ENCODE results near the gene CASP3. TPM values are rescaled to one million over a fixed set of nuclear protein-coding genes. Genes with fewer than 3 reads are reported as not detected.
A peak's percentile ranks its signal among the peaks of the same experiment; 100 is the strongest.

CASP3 gene
- total and polyA plus RNA-seq, 9 of the 15 experiments (the other 6 are each of a cell fraction or from before 2014, with no cell fraction given): 17.6 to 40.1 (median 31.8) TPM

DNA sequence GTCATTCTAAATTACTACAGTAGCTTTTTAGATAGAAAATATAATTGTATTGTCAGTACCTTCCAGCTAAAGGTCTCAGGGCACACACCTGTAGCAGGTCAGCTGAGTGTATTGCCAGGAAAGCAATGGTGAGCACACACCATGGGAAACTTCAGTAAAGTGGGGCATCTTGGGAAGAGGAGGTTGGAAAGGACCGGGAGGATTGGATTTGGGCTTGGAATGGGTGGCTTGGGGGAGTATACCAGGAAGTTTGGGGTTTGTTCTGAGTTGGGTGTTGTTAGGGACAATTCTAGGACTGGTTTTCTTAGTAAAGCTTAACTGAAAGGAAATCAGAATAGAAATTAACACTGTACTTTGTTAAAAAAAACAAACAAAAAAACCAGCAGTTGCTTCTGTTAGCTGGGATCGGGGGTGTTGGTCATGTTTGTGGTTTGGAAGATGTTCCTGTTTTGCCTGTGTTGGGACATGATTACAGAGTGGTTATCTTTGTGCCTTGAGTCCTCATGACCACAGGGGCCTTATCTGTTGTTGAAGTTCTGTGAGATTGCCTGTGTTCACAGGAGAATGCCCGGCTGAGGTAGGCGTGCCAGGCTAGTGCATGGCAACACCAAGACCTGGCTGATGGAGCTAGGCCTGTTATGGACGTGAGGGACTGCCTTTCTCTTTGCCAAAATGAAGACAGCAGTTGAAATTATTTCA, 35.4 kb upstream of the CASP3 start (continued):
- TF ChIP-seq, protein P1, sequence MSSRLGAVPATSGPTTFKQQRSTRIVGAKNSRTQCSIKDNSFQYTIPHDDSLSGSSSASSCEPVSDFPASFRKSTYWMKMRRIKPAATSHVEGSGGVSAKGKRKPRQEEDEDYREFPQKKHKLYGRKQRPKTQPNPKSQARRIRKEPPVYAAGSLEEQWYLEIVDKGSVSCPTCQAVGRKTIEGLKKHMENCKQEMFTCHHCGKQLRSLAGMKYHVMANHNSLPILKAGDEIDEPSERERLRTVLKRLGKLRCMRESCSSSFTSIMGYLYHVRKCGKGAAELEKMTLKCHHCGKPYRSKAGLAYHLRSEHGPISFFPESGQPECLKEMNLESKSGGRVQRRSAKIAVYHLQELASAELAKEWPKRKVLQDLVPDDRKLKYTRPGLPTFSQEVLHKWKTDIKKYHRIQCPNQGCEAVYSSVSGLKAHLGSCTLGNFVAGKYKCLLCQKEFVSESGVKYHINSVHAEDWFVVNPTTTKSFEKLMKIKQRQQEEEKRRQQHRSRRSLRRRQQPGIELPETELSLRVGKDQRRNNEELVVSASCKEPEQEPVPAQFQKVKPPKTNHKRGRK (tag; IDR thresholded peaks at IDR 0.05): no peak
- TF ChIP-seq BRF1 (IDR thresholded peaks at IDR 0.05; ENCODE audit: borderline replicate concordance, extremely low read depth, insufficient read length): no peak
- no peak for TF ChIP-seq ZNF133 (CRISPR knock-in tag; IDR thresholded peaks at IDR 0.05)
- TF ChIP-seq HMG20A (CRISPR knock-in tag; conservative IDR thresholded peaks at IDR 0.05): no peak
- TF ChIP-seq, protein P2, sequence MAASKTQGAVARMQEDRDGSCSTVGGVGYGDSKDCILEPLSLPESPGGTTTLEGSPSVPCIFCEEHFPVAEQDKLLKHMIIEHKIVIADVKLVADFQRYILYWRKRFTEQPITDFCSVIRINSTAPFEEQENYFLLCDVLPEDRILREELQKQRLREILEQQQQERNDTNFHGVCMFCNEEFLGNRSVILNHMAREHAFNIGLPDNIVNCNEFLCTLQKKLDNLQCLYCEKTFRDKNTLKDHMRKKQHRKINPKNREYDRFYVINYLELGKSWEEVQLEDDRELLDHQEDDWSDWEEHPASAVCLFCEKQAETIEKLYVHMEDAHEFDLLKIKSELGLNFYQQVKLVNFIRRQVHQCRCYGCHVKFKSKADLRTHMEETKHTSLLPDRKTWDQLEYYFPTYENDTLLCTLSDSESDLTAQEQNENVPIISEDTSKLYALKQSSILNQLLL (CRISPR knock-in tag; IDR thresholded peaks at IDR 0.05; ENCODE audit: borderline replicate concordance): no peak
- peak; percentile 89 for TF ChIP-seq FOSL1 (tag; conservative IDR thresholded peaks at IDR 0.05)
- peak; percentile 99 for TF ChIP-seq TCF3 (CRISPR knock-in tag; IDR thresholded peaks at IDR 0.05)
- no peak for TF ChIP-seq ZNF174 (CRISPR knock-in tag; IDR thresholded peaks at IDR 0.05)
- TF ChIP-seq PHF8 (IDR thresholded peaks at IDR 0.05; ENCODE audit: borderline replicate concordance, low read length): no peak; the same call in 1 of the 2 replicates
- no peak for TF ChIP-seq WHSC1 (IDR thresholded peaks at IDR 0.05; ENCODE audit: low read length)
- no peak for TF ChIP-seq HIVEP1 (CRISPR knock-in tag; IDR thresholded peaks at IDR 0.05)
- TF ChIP-seq ZFX (CRISPR knock-in tag; IDR thresholded peaks at IDR 0.05): no peak
- no peak for TF ChIP-seq YBX1 (IDR thresholded peaks at IDR 0.05)
- TF ChIP-seq ZC3H4 (CRISPR knock-in tag; IDR thresholded peaks at IDR 0.05; ENCODE audit: borderline replicate concordance): no peak
- peak; percentile 59; the same call in 1 of the 2 replicates for TF ChIP-seq CEBPB (tag; IDR thresholded peaks at IDR 0.05)
- TF ChIP-seq PTRF (tag; IDR thresholded peaks at IDR 0.05): no peak
- TF ChIP-seq RAD51 (IDR thresholded peaks at IDR 0.05; ENCODE audit: borderline replicate concordance, low read depth): peak; percentile 27; the same call in 1 of the 2 replicates
- TF ChIP-seq ZNF408 (CRISPR knock-in tag; IDR thresholded peaks at IDR 0.05; ENCODE audit: low read depth): no peak
- TF ChIP-seq NFATC3 (IDR thresholded peaks at IDR 0.05): no peak
- peak; percentile 98 for TF ChIP-seq POLR2AphosphoS5 (IDR thresholded peaks at IDR 0.05; ENCODE audit: control insufficient read depth, insufficient read depth, low read depth, low read length)
- peak; percentile 97 for TF ChIP-seq CC2D1A (IDR thresholded peaks at IDR 0.05)
- TF ChIP-seq CHD4 (IDR thresholded peaks at IDR 0.05; ENCODE audit: insufficient read depth, insufficient replicate concordance, low read depth, low read length, poor library complexity, severe bottlenecking): no peak
- TF ChIP-seq, protein P3, sequence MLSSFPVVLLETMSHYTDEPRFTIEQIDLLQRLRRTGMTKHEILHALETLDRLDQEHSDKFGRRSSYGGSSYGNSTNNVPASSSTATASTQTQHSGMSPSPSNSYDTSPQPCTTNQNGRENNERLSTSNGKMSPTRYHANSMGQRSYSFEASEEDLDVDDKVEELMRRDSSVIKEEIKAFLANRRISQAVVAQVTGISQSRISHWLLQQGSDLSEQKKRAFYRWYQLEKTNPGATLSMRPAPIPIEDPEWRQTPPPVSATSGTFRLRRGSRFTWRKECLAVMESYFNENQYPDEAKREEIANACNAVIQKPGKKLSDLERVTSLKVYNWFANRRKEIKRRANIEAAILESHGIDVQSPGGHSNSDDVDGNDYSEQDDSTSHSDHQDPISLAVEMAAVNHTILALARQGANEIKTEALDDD (IDR thresholded peaks at IDR 0.05): peak; percentile 93
- TF ChIP-seq SIRT6 (IDR thresholded peaks at IDR 0.05; ENCODE audit: low read depth, low read length): no peak
- TF ChIP-seq, protein P4, sequence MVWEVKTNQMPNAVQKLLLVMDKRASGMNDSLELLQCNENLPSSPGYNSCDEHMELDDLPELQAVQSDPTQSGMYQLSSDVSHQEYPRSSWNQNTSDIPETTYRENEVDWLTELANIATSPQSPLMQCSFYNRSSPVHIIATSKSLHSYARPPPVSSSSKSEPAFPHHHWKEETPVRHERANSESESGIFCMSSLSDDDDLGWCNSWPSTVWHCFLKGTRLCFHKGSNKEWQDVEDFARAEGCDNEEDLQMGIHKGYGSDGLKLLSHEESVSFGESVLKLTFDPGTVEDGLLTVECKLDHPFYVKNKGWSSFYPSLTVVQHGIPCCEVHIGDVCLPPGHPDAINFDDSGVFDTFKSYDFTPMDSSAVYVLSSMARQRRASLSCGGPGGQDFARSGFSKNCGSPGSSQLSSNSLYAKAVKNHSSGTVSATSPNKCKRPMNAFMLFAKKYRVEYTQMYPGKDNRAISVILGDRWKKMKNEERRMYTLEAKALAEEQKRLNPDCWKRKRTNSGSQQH (CRISPR knock-in tag; IDR thresholded peaks at IDR 0.05): peak; percentile 90
